ENCODE results near the gene FBN3.

FBN3 gene

GRCh38 chr19:8120636-8121480 is 28.5 kb downstream of the FBN3 start:
- H3K4me3 ChIP-seq (ENCODE audit: low read depth, low read length), result no peak overlapping the region
- no peak for DNase-seq (ENCODE audit: low read depth)
- TF ChIP-seq CTCF (IDR thresholded peaks at IDR 0.05; ENCODE audit: low read depth, low read length, missing control alignments), result no peak

DNA sequence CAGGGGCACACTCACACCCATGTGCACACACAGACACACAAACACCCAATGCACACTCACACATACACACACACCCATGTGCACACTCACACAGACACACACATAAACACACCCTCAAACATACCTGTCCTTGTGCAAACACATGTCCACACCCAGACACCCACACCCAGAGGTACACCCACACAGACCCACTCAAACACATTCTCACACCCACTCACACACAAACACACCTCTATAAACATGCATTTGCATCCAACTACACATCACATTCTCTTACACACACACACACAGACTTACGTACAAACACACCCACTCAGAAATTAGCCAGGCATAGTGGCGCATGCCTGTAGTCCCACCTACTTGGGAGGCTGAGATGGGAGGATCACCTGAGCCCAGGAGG is 31.4 kb downstream of the FBN3 start:
- H3K4me3 ChIP-seq (ENCODE audit: low read depth, low read length), result no peak overlapping the region
- no peak for TF ChIP-seq CTCF (IDR thresholded peaks at IDR 0.05; ENCODE audit: low read depth, low read length, missing control alignments)
- no peak for DNase-seq (ENCODE audit: low read depth)

- H3K4me3 ChIP-seq (ENCODE audit: low read depth, low read length), result no peak overlapping the region
- TF ChIP-seq CTCF (IDR thresholded peaks at IDR 0.05; ENCODE audit: low read depth, low read length, missing control alignments), result no peak
- no peak for DNase-seq (ENCODE audit: low read depth)
Observed at GRCh38 chr19:8116437-8117293, 32.7 kb downstream of the FBN3 start.

DNA sequence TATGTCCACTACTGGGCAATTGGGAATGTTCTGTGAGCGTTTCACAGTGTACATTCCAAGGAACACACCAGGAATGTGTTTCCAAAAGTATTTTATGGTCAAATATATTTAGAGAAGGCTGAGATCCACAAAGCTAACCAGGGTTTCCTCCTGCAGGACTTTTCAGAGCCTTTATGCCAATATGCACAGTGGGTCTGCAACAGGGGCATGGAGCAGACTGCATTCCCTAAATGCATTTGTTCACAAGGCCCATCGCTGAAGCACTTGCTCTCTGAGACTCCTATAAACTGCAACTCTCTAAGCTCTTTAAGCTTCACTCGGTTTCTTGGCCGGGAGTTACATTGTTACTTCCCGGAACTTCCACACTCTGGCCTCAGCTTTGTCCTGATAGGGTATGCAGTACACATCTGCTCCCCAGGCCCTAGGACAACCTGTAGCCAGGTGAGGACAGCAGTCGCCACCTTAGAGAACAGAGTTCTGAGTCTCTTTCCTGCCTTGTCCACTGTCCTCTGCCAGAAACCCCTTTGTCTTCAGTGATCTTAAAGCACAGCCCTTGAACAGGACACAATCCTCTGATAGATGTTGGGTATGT is 33.5 kb downstream of the FBN3 start:
- DNase-seq (ENCODE audit: low read depth), result no peak

DNA sequence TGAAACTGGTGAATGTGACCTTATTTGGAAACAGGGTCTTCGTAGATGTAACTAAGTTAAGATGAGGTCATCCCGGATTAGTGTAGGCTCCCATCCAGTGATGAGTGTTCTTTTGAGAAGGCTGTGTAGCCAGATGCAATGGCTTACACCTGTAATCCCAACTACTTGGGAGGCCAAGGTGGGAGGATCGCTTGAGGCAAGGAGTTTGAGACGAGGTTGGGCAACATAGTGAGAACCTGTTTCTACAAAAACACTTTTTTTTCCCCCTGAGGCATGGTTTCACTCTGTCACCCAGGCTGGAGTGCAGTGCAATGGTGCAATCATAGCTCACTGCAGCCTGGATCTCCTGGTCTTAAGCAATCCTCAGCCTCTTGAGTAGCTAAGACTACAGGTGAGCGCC is 36.4 kb downstream of the FBN3 start:
- no peak overlapping the region for H3K4me3 ChIP-seq (ENCODE audit: low read depth, low read length)
- TF ChIP-seq CTCF (IDR thresholded peaks at IDR 0.05; ENCODE audit: low read depth, low read length, missing control alignments), result no peak
- no peak for DNase-seq (ENCODE audit: low read depth)

More for the DNA sequence above, 33.5 kb downstream of the FBN3 start:
- H3K4me3 ChIP-seq (ENCODE audit: low read depth, low read length), result no peak overlapping the region
- TF ChIP-seq CTCF (IDR thresholded peaks at IDR 0.05; ENCODE audit: low read depth, low read length, missing control alignments), result no peak

DNA sequence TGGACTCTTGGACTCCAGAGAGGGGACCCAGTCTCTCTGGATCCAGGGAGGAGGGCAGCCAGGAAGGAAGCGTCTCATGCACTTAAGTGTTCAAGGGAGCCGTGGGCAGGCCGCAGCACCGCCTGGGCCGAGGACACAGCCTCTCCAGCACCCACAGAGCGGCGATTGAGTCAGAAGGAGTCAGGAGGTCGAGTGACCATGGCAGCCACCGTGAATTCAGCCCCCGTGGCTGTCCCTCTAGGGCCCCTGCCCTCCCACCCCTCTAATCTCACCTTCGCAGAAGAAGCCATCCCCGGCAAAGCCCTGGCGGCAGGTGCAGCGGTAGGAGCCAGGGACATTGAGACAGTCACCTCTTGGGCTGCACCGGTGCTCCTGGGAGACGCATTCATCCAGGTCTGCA is 38.0 kb downstream of the FBN3 start:
- no peak for DNase-seq (ENCODE audit: low read depth)
- no peak overlapping the region for H3K4me3 ChIP-seq (ENCODE audit: low read depth, low read length)
- TF ChIP-seq CTCF (IDR thresholded peaks at IDR 0.05; ENCODE audit: low read depth, low read length, missing control alignments), result no peak

All from GM12864 (cell line).